Measurements from ENCODE around the gene BUB1. TPM values are rescaled to one million over a fixed set of nuclear protein-coding genes. Genes with fewer than 3 reads are reported as not detected.
"Not testable (repeated sequence)": the region's sequence is repeated elsewhere in the genome, so short reads cannot be mapped to it uniquely, and the experiment has no call there.

BUB1 gene
- total RNA-seq, 4 donors from 2014 or later = 4.0 to 9.1 (median 5.2) TPM

GRCh38 chr2:110691612-110692258, 13.9 kb upstream of the BUB1 start:
- no peak overlapping the region for H3K4me3 ChIP-seq
- DNase-seq = no peak
- TF ChIP-seq CTCF (IDR thresholded peaks at IDR 0.05) (no peak), POLR2A (IDR thresholded peaks at IDR 0.05) (no peak)
- H3K27ac ChIP-seq = no peak overlapping the region
- H3K36me3 ChIP-seq = no peaks in the 10 kb centered on the region
- no peaks in the 10 kb centered on the region for H3K27me3 ChIP-seq
- H3K4me1 ChIP-seq = no peaks in the 10 kb centered on the region
- peaks cover 0 to 7% (median 0%) of the 10 kb centered on the region in 4 donors for H3K9me3 ChIP-seq

- Histone ChIP-seq H3K36me3 (no peaks in the 10 kb centered on the region), H3K27me3 (no peaks in the 10 kb centered on the region), H3K9me3 (peaks cover 0 to 7% (median 0%) of the 10 kb centered on the region in 4 donors), H3K4me1 (no peaks in the 10 kb centered on the region), H3K27ac (no peak overlapping the region), H3K4me3 (no peak overlapping the region)
- no peak for DNase-seq
- TF ChIP-seq CTCF (IDR thresholded peaks at IDR 0.05) (no peak), POLR2A (IDR thresholded peaks at IDR 0.05) (no peak)
These were observed 12.5 kb upstream of the BUB1 start for GRCh38 chr2:110690083-110690965.

DNA sequence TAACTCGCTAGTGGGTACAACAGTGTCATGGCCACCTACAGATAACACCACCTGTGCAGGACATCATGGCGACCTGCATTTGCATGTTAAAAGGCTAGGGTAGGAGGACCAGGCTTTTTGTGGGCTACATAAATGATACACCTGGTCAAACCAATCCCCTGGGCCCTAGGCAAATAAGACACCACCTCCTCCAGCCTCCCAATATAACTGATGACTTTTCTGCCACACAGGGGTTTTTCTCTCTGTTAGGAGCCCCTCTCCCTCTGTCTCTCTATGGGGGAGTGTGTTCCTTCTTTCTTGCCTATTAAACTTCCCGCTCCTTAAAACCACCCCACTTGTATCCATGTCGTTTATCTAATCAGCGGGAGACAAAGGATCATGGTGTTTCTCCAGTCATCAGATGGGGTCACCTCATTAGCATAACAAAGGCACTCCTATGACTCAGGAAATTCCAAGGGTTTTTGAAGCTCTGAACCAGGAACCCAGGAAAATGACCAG, 10.8 kb upstream of the BUB1 start:
- H3K4me3 ChIP-seq = no peak overlapping the region
- H3K4me1 ChIP-seq = no peaks in the 10 kb centered on the region
- H3K27me3 ChIP-seq = no peaks in the 10 kb centered on the region
- H3K9me3 ChIP-seq = peaks cover 0 to 7% (median 0%) of the 10 kb centered on the region in 4 donors
- DNase-seq = no peak
- H3K27ac ChIP-seq = no peak overlapping the region
- TF ChIP-seq CTCF (IDR thresholded peaks at IDR 0.05) (no peak), POLR2A (IDR thresholded peaks at IDR 0.05) (no peak)
- H3K36me3 ChIP-seq = no peaks in the 10 kb centered on the region

DNA sequence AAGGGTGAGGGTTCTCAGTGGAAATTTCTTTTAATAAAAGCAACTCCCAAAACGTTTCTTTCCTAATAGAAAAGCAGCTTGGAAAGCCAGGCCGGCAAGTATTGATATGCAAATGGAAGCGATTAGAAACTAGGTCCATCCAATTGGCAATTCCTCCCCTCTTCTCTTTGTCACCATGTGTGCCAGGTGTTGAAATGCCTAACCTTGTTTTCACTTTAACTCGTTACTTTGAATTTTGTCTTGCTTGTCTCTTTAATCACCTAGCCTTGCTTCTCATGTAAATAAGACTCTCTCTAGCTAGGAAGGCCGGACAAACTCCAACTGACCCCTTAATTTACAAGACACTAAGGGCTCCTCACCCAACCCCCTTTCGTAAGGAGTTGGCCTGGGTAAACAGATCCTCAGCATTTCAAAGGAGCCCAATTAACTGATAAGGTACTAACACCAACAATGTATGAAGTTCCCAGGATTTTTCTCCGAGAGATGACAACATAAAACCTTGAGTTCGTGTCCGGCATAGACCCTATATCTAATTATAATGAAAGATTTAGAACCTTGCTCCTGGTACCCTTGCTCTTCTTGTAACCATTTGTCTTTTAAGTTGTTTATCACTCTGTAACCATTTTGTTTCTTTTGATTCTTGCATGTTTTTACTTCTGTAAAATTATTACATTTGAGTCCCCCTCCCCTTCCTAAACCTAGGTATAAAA, 10.1 kb upstream of the BUB1 start:
- not testable (repeated sequence) for H3K4me1 ChIP-seq, H3K4me3 ChIP-seq, H3K27ac ChIP-seq, DNase-seq, H3K36me3 ChIP-seq, H3K27me3 ChIP-seq, H3K9me3 ChIP-seq

DNA sequence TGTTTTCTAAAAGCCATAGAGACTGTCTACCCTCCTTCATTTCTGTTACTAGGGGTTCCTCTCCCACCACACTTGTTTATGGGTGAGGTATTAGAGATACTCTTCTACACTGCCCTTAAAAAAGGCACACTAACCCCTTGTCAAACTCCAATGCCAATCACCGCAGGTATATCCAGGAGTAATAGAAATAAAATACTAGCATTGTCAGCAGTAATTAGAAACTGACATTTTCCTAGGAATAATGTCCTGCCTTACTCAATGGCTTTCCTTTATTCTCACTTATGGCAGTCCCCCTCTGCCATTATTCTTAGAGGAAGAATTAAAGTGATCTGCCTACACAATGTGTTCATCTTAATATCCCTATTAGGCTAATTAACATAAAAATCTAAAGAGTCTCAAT, 5.0 kb upstream of the BUB1 start:
- no peak overlapping the region for H3K4me3 ChIP-seq
- TF ChIP-seq CTCF (IDR thresholded peaks at IDR 0.05) = no peak
- TF ChIP-seq POLR2A (IDR thresholded peaks at IDR 0.05) = no peak
- H3K27ac ChIP-seq = no peak overlapping the region
- DNase-seq = no peak
- peaks cover 0 to 7% (median 0%) of the 10 kb centered on the region in 4 donors for H3K9me3 ChIP-seq
- H3K36me3 ChIP-seq = no peaks in the 10 kb centered on the region
- no peaks in the 10 kb centered on the region for H3K4me1 ChIP-seq
- no peaks in the 10 kb centered on the region for H3K27me3 ChIP-seq
